ENCODE measurements around the gene PSMB2. TPM values are rescaled to one million over a fixed set of nuclear protein-coding genes. Genes with fewer than 3 reads are reported as not detected.
"Not testable (repeated sequence)": the region's sequence is repeated elsewhere in the genome, so short reads cannot be mapped to it uniquely, and the experiment has no call there.

The PSMB2 gene
- total and polyA plus RNA-seq, 2 donors from 2014 or later: 44.1 to 78.0 TPM

DNA sequence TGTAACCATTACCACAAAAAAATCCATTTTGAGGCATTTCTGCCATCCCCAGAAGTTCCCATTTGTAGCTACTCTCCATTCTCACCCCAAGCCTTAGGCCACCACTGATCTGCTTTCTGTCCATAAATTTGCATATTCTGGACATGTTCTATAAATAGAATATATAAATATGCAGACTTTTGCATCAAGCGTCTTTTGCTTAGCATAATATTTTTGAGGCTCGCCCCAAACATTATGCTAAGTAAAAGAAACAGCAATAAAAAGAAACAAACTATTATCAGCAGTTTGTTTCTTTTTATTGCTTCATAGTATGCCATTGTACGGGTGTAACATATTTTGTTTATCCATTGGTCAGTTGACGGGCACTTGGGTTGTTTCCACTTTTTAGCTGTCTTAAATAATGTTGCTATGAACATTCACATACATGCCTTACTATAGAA is 60.4 kb downstream of the PSMB2 start:
- FAIRE-seq (no peak), DNase-seq (no peak)
- no peak overlapping the region for H3K9ac ChIP-seq (ENCODE audit: low read length in 3 of 3)
- H3K4me1 ChIP-seq (ENCODE audit: control insufficient read depth in 2 of 3, insufficient read depth in 2 of 3, low read depth in 1 of 3, low read length in 3 of 3): peaks cover 0 to 10% (median 0%) of the 10 kb centered on the region in 3 donors
- H3K36me3 ChIP-seq (ENCODE audit: control insufficient read depth in 2 of 3, insufficient read depth in 3 of 3, low read length in 3 of 3): no peaks in the 10 kb centered on the region
- intact Hi-C loops (cut with DNase I): no loop called here
- TF ChIP-seq, protein P1, sequence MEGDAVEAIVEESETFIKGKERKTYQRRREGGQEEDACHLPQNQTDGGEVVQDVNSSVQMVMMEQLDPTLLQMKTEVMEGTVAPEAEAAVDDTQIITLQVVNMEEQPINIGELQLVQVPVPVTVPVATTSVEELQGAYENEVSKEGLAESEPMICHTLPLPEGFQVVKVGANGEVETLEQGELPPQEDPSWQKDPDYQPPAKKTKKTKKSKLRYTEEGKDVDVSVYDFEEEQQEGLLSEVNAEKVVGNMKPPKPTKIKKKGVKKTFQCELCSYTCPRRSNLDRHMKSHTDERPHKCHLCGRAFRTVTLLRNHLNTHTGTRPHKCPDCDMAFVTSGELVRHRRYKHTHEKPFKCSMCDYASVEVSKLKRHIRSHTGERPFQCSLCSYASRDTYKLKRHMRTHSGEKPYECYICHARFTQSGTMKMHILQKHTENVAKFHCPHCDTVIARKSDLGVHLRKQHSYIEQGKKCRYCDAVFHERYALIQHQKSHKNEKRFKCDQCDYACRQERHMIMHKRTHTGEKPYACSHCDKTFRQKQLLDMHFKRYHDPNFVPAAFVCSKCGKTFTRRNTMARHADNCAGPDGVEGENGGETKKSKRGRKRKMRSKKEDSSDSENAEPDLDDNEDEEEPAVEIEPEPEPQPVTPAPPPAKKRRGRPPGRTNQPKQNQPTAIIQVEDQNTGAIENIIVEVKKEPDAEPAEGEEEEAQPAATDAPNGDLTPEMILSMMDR (IDR thresholded peaks at IDR 0.05; ENCODE audit: borderline replicate concordance, extremely low read depth, insufficient read depth): no peak
- no peaks in the 10 kb centered on the region for H3K9me3 ChIP-seq (ENCODE audit: control insufficient read depth in 2 of 3, insufficient read depth in 1 of 3, low read length in 3 of 3)
- no peak overlapping the region for H3K4me3 ChIP-seq (ENCODE audit: low read length in 3 of 3)
- H3K27ac ChIP-seq (ENCODE audit: low read depth in 2 of 2, low read length in 2 of 2): no peak overlapping the region
- peaks cover 14% of the 10 kb centered on the region for H3K27me3 ChIP-seq (ENCODE audit: control insufficient read depth, insufficient read depth, low read length)

DNA sequence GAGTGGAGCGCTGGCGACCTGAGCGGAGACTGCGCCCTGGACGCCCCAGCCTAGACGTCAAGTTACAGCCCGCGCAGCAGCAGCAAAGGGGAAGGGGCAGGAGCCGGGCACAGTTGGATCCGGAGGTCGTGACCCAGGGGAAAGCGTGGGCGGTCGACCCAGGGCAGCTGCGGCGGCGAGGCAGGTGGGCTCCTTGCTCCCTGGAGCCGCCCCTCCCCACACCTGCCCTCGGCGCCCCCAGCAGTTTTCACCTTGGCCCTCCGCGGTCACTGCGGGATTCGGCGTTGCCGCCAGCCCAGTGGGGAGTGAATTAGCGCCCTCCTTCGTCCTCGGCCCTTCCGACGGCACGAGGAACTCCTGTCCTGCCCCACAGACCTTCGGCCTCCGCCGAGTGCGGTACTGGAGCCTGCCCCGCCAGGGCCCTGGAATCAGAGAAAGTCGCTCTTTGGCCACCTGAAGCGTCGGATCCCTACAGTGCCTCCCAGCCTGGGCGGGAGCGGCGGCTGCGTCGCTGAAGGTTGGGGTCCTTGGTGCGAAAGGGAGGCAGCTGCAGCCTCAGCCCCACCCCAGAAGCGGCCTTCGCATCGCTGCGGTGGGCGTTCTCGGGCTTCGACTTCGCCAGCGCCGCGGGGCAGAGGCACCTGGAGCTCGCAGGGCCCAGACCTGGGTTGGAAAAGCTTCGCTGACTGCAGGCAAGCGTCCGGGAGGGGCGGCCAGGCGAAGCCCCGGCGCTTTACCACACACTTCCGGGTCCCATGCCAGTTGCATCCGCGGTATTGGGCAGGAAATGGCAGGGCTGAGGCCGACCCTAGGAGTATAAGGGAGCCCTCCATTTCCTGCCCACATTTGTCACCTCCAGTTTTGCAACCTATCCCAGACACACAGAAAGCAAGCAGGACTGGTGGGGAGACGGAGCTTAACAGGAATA is 64.0 kb downstream of the PSMB2 start:
- Histone ChIP-seq H3K4me3 (ENCODE audit: low read length in 3 of 3) (peak overlapping the region; percentile 4 to 56 (median 51)), H3K27me3 (ENCODE audit: control insufficient read depth, insufficient read depth, low read length) (peaks cover 26% of the 10 kb centered on the region), H3K27ac (ENCODE audit: low read depth in 2 of 2, low read length in 2 of 2) (no peak overlapping the region), H3K9ac (ENCODE audit: low read length in 3 of 3) (peak overlapping the region in 1 of 3 donors; percentile 19), H3K9me3 (ENCODE audit: control insufficient read depth in 2 of 3, insufficient read depth in 1 of 3, low read length in 3 of 3) (no peaks in the 10 kb centered on the region), H3K4me1 (ENCODE audit: control insufficient read depth in 2 of 3, insufficient read depth in 2 of 3, low read depth in 1 of 3, low read length in 3 of 3) (peaks cover 0 to 15% (median 0%) of the 10 kb centered on the region in 3 donors), H3K36me3 (ENCODE audit: control insufficient read depth in 2 of 3, insufficient read depth in 3 of 3, low read length in 3 of 3) (no peaks in the 10 kb centered on the region)
- FAIRE-seq: no peak
- TF ChIP-seq, protein P1 (IDR thresholded peaks at IDR 0.05; ENCODE audit: borderline replicate concordance, extremely low read depth, insufficient read depth): no peak
- intact Hi-C loops (cut with DNase I): no loop called here
- DNase-seq: peak; percentile 50 to 81 (median 54)

DNA sequence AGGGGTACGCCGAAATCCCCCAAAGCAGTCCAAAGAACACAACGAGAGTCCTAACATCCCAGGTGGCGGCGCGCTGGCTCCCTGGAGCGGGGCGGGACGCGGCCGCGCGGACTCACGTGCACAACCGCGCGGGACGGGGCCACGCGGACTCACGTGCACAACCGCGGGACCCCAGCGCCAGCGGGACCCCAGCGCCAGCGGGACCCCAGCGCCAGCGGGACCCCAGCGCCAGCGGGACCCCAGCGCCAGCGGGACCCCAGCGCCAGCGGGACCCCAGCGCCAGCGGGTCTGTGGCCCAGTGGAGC is 64.6 kb downstream of the PSMB2 start:
- H3K27ac ChIP-seq (ENCODE audit: low read depth in 2 of 2, low read length in 2 of 2); H3K9me3 ChIP-seq (ENCODE audit: control insufficient read depth in 2 of 3, insufficient read depth in 1 of 3, low read length in 3 of 3); H3K9ac ChIP-seq (ENCODE audit: low read length in 3 of 3); H3K4me3 ChIP-seq (ENCODE audit: low read length in 3 of 3); intact Hi-C loops (cut with DNase I); FAIRE-seq; H3K36me3 ChIP-seq (ENCODE audit: control insufficient read depth in 2 of 3, insufficient read depth in 3 of 3, low read length in 3 of 3): not testable (repeated sequence)
- DNase-seq: peak in 1 of 5 donors; percentile 22
- Histone ChIP-seq H3K4me1 (ENCODE audit: control insufficient read depth in 2 of 3, insufficient read depth in 2 of 3, low read depth in 1 of 3, low read length in 3 of 3) (peaks cover 0 to 15% (median 0%) of the 10 kb centered on the region in 3 donors), H3K27me3 (ENCODE audit: control insufficient read depth, insufficient read depth, low read length) (peaks cover 33% of the 10 kb centered on the region)

DNA sequence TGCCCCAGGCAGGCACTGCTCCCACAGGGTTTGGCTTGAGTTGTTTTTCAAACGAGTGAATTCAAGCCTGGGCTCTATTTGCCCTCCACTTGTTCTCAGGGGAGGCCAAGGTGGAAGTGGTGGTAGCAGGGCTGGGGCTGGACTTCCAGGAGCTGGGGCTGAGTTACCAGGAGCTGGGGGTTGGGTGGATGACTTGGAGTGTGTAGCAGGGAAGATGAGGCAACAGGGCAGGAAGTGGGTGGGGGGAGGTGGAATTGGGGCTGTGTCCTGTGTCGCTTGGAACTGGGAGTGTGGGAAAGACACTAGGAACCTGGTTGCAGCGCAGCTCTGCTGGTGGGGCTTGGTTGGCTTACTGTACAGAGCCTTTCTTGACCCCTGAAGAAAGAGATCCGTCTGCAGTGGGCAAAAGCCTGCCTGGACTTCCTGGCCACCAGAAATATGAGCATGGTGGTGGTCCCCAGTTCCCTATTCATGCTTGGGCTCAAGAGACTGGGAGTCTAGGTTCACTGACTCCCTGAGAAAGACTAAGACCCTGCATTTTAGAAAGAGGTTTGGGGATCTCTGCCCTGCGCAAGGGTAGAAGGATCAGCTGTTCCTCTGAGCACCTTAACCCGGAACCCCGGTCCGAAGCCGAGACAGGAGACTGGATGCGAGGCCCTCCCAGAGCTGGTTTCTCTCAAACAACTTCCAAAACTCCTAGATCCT is 65.1 kb downstream of the PSMB2 start:
- Histone ChIP-seq H3K27me3 (ENCODE audit: control insufficient read depth, insufficient read depth, low read length) (peaks cover 38% of the 10 kb centered on the region), H3K36me3 (ENCODE audit: control insufficient read depth in 2 of 3, insufficient read depth in 3 of 3, low read length in 3 of 3) (no peaks in the 10 kb centered on the region), H3K4me3 (ENCODE audit: low read length in 3 of 3) (no peak overlapping the region), H3K4me1 (ENCODE audit: control insufficient read depth in 2 of 3, insufficient read depth in 2 of 3, low read depth in 1 of 3, low read length in 3 of 3) (peaks cover 0 to 15% (median 0%) of the 10 kb centered on the region in 3 donors), H3K9ac (ENCODE audit: low read length in 3 of 3) (no peak overlapping the region), H3K9me3 (ENCODE audit: control insufficient read depth in 2 of 3, insufficient read depth in 1 of 3, low read length in 3 of 3) (no peaks in the 10 kb centered on the region), H3K27ac (ENCODE audit: low read depth in 2 of 2, low read length in 2 of 2) (no peak overlapping the region)
- intact Hi-C loops (cut with DNase I): no loop called here
- DNase-seq: no peak
- TF ChIP-seq, protein P1 (IDR thresholded peaks at IDR 0.05; ENCODE audit: borderline replicate concordance, extremely low read depth, insufficient read depth): no peak
- FAIRE-seq: no peak
